NCI-H2029 (cell line): Measurements from ENCODE around the gene CD9.

Experiments used
- DNase-seq: peaks from one replicate; lab custom pipeline; 2025; lab: John Stamatoyannopoulos, UW

The CD9 gene

GRCh38 chr12:6221146-6221545 is 20.9 kb downstream of the CD9 start:
- no peak for DNase-seq

- no peak for DNase-seq
These were observed 22.0 kb downstream of the CD9 start for GRCh38 chr12:6222078-6222654.

DNA sequence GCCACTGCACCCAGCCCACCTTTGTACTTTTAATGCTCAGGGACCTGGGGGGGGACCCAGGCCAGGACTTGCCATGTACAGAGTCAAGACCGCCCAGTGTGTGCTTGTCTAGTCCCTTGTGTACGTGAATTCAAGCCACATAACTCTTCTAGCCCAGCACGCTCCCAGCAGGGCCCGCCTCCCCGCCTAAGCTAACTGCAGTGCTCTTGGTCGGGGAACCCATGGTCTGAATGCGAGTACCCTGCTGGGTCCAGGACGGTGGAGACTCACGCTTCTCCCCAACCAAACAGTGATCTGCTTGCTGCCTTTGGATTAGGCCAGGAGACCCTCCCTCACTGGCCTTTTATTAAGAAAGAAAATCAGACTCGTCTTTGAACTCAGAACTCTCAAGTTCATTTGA is 23.3 kb downstream of the CD9 start:
- no peak for DNase-seq

GRCh38 chr12:6224550-6224949 is 24.4 kb downstream of the CD9 start:
- DNase-seq = no peak

- no peak for DNase-seq
These were observed 25.4 kb downstream of the CD9 start for GRCh38 chr12:6225630-6226001.

- no peak for DNase-seq
These were observed 25.9 kb downstream of the CD9 start for GRCh38 chr12:6226002-6226678.

GRCh38 chr12:6226679-6227051 is 26.5 kb downstream of the CD9 start:
- no peak for DNase-seq

DNA sequence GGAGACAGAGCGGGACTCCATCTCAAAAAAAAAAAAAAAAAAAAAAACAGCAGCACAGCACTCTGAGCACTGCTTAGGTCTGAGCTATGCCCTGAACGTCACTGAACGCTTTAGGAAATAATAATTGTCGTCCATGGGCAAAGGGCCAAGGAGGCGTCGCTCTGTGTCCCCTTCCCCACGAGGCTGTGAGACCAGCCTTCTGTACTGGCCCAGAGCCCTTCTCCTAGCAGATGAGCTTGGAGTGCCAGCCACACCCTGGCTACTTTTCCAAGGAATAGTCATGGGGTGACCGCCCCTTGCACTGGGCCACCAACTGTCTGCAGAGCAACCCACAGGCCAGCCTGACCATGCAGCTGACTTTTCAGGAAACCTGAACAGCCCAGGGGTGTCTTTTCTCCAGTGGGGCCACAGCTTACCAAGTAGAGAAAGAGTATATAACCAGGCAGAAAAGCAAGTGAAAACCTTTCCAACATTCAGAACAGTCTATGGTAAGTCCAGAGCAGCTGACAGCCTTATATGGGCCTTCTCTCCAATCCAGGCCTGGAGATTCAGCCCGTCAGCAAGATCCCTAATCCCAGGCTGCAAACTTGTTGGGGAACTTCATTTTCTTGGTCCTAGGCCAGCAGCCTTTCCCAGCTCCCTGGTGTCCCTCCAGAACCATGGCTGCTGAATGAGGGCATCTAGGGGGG is 28.5 kb downstream of the CD9 start:
- no peak for DNase-seq

- DNase-seq = no peak
These were observed 29.3 kb downstream of the CD9 start for GRCh38 chr12:6229224-6230218.

DNA sequence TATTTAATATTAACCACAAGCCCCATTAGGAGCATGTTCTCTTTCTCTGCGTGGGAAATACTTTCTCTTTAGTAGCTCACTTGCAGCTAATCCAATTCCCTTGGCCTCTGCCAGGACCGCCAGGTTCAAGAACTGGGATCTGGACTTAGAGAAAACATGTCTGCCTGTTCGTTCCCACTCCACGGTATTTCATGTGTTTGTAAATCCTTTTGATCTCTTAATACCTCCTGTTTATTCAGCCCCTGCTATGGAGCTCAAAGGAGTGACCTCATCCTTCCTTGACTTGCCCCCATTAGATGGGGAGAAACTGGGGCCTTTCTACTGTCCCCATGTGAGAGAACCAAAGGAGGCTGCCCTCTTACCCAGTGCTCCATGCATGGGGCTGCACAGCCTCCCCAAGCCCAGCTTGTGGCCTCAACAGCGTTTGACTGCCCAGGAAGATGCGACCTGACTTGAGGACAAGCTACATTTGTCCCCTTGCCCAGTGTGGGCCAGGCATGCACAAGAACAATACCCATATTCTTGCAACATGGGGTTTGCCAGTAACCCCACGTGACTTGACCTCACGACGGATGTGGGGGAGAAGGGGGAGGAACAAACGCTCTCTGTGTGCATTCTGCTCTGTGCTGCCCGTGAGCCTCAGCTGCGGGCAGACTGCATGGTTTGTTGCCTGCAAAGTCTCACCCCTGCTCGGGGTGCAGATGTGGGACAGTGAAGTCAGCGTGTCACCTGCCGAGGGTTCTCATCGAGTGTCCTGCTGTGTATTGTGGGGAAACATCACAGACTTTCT is 30.3 kb downstream of the CD9 start:
- no peak for DNase-seq

DNA sequence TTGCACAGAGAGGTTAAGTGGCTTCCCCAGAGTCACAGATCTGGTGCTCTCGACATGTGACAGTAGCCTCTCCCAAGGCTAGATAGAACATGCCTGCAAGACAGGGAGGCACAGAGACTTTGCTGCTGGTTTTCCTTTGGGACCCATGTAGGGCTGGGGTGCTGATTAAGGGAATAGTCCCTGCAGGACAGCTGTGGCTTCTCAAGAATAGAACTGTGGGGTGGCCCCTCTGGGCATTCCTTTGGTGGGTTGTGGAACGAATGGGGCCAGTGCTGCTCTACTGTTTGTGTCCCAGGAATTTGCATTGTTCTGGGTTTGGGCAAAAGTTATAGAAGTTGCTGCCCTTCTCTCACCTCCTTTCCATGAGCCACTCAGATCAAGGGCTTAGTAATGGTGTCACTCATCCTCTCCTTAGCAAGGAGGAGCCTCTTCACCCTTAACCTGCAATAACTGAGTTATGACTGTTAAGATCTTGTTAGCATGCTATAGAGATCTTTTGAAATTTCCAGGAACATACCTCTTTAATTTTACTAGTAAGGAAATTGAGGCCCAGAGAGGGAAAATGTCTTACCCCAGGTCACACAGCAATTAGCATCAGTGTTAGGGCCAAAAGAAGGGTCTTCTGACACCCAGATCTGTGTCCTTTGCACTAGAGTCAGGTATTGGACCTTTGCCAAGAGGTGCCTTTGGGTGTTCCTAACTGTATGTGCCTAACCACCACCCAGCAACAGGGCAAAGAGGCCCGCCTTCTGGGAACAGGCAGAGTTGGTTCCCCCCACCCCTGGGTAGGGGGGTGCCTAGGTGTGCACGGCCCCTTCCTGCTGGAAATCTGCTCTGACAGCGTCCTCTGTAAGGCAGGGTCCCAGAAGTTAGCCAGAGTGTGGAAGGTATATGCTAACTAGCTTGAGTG is 31.4 kb downstream of the CD9 start:
- no peak for DNase-seq

DNA sequence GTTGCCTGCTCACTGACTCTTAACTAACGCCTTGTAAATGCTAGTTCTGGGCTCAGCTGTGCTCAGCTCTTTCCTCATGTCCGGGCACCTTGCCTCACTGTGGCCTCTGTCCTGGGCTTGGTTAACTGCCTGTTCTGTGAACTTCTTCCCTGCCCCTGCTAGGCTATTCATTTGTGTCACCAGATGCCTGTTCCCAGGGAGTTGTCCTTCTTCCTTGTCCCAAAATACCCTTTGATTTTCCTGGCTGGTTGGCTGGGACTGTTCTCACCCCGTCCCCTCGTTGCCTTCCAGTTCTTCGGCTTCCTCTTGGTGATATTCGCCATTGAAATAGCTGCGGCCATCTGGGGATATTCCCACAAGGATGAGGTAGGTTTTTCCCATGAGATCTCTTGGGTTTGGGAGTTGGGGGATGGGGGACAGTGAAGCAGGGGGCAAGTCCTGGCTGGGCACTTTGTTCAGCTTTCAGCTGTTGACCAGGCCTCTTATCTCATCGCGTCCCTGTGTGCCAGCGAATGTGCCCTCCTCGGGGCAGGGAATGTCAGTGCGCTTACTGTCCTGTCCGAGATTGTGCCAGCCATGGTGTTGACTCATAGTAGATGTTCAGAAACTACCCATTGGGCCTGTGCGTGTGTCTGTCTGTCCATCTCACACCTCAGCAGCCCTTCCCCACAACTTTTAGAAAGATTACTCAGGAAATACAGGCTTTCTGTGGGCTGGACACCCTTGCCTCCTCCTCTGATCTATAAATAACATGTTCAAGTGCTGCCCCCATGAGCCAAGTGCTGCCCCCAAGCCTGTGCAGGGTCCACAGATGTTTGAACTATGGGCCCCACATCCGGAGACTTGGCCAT is 33.1 kb downstream of the CD9 start:
- DNase-seq = no peak

DNA sequence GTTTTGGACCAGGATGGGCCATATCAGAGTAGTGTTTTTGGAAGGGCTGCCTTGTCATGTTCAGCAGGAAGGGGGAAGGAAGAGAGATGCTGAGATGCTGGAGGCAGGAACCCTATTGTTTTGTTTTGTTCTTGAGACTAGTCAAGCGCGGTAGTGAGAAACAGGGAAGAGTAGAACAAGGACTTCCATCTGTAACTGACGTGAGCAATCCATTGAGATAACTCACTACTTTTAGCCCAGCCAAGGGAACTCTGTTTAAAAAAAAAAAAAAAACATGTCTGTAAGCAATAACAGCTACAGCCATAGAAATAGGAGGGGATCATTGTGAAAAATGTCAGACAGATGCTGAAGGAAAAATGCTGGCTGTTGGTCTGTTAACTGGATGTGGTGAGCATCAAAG is 34.0 kb downstream of the CD9 start:
- no peak for DNase-seq

- no peak for DNase-seq
These were observed 34.7 kb downstream of the CD9 start for GRCh38 chr12:6234906-6235305.

- peak; percentile 89 for DNase-seq
These were observed 35.3 kb downstream of the CD9 start for GRCh38 chr12:6235499-6235898.

GRCh38 chr12:6235906-6236640 is 35.9 kb downstream of the CD9 start:
- no peak for DNase-seq

GRCh38 chr12:6236641-6236940 is 36.4 kb downstream of the CD9 start:
- DNase-seq = no peak

- DNase-seq = no peak
These were observed 37.6 kb downstream of the CD9 start for GRCh38 chr12:6237830-6238229.

DNA sequence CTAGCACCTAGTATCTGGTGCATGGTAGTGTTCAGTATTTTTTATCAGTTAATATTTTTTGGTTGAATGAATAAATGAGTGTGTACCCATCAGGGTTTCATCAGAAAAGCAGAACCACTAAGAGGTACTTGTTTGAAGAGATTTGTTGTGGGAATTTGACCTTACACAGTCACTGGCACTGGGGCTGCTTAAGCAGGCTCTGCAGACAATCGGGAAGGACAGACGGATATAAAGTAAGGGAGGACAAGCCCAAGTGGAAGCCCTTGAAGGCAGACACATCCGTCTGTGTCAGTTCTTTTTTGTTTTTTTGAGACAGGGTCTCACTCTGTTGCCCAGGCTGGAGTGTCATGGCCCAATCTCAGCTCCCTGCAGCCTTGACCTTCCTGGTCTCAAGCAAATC is 38.7 kb downstream of the CD9 start:
- no peak for DNase-seq
